GM19328 (cell line): ENCODE measurements around the gene AGPAT2.
"Not testable (repeated sequence)": the region's sequence is repeated elsewhere in the genome, so short reads cannot be mapped to it uniquely, and the experiment has no call there.

ENCODE experiments used
- ATAC-seq: cut with Tn5 transposase; IDR thresholded peaks from one replicate; pipeline ENCODE4 v1.9.1; 2021; ENCODE audit warnings: mild to moderate bottlenecking, moderate library complexity; ENCODE audit not compliant: unreplicated experiment

Gene AGPAT2

GRCh38 chr9:136720898-136721338 lies 33.7 kb upstream of the AGPAT2 start:
- ATAC-seq = no peak

GRCh38 chr9:136720251-136720897 lies 33.1 kb upstream of the AGPAT2 start:
- ATAC-seq = no peak

- ATAC-seq = no peak
Measured at GRCh38 chr9:136719195-136719880, 32.1 kb upstream of the AGPAT2 start.

GRCh38 chr9:136718345-136719194 lies 31.3 kb upstream of the AGPAT2 start:
- no peak for ATAC-seq

- ATAC-seq = no peak
Measured at GRCh38 chr9:136717399-136717798, 30.1 kb upstream of the AGPAT2 start.

GRCh38 chr9:136714893-136715274 lies 27.6 kb upstream of the AGPAT2 start:
- ATAC-seq = no peak

- ATAC-seq = no peak
Measured at GRCh38 chr9:136714096-136714892, 27.0 kb upstream of the AGPAT2 start.

- no peak for ATAC-seq
Measured at GRCh38 chr9:136713550-136713949, 26.3 kb upstream of the AGPAT2 start.

- ATAC-seq = no peak
Measured at GRCh38 chr9:136712690-136713544, 25.7 kb upstream of the AGPAT2 start.

- ATAC-seq = no peak
Measured at GRCh38 chr9:136711751-136712689, 24.8 kb upstream of the AGPAT2 start, which contains the start of gene DIPK1B. TSS of gene DIPK1B (plus strand) at chr9:136712572. CDS start at chr9:136712666, 94 bp downstream.

GRCh38 chr9:136711219-136711648 lies 24.0 kb upstream of the AGPAT2 start:
- not testable (repeated sequence) for ATAC-seq

- no peak for ATAC-seq
Measured at GRCh38 chr9:136710543-136710942, 23.3 kb upstream of the AGPAT2 start.

- ATAC-seq = no peak
Measured at GRCh38 chr9:136709454-136710109, 22.3 kb upstream of the AGPAT2 start.

- ATAC-seq = no peak
Measured at GRCh38 chr9:136707849-136708517, 20.7 kb upstream of the AGPAT2 start.

- no peak for ATAC-seq
Measured at GRCh38 chr9:136707011-136707410, 19.8 kb upstream of the AGPAT2 start.

GRCh38 chr9:136705564-136705963 lies 18.3 kb upstream of the AGPAT2 start:
- no peak for ATAC-seq

GRCh38 chr9:136704741-136705140 lies 17.5 kb upstream of the AGPAT2 start:
- ATAC-seq = not testable (repeated sequence)
